Right renal pelvis (tissue), 4 donors: Measurements from ENCODE around the gene RER1. TPM values are rescaled to one million over a fixed set of nuclear protein-coding genes. Genes with fewer than 3 reads are reported as not detected.

ENCODE experiments used
- DNase-seq, 4 donors: peaks; one replicate each; pipeline ENCODE4 v3.0.0-alpha.2; 2013; ENCODE audit warnings: low read depth in 4 of 4, low spot score in 3 of 4, missing footprints in 1 of 4
- polyA plus RNA-seq, 4 donors: library from polyadenylated mRNA; unstranded; fragments of 120-200 nt; gene quantifications; one replicate each; pipeline ENCODE4 v1.2.1, GENCODE V29; 2013; ENCODE audit not compliant: insufficient read length in 4 of 4

RER1 gene
- polyA plus RNA-seq, 4 donors, result 122 to 126 (median 125) TPM

- no peak for DNase-seq
These were observed 27.2 kb downstream of the RER1 start for GRCh38 chr1:2418791-2419320.

DNA sequence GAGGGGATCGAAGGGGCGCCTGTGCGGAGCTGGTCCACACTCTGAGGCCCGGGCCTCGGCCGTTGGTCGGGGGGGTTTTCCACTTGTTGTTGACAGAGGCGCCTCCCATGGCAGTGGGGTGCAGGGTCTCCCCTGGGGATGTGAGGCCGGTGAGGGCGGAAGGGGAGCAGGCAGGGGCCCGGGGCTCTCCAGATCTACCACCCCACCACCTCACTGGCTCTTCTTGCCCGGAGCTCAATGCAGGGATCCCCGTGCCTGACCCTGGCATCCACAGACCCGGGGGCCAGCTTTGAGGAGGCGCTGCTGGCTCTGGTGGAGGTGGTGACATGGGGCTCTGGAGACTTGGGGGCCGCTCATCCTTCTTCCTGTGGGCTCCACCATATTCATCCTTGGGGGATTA is 27.8 kb downstream of the RER1 start:
- no peak for DNase-seq

GRCh38 chr1:2422523-2422922 is 30.9 kb downstream of the RER1 start:
- no peak for DNase-seq

DNA sequence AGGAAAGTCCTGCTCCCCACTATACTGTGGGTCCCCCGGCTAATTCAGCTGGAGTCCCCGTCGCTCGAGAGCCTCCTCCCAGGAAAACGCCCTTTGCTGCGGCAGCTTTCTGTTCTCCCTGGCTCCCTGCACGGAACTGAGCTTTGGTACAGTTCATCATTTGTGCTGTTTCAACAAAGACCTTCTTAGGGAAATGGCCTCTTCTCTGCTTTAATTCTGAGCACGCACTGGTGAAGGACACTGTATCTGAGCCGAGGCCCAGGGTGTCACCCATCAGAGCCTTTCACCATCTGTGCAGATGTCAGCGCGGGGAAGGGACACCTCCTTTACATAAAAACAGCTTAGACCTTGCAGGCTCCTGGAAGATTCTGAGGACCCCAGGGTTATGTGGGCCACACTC is 34.3 kb downstream of the RER1 start:
- DNase-seq, result no peak

DNA sequence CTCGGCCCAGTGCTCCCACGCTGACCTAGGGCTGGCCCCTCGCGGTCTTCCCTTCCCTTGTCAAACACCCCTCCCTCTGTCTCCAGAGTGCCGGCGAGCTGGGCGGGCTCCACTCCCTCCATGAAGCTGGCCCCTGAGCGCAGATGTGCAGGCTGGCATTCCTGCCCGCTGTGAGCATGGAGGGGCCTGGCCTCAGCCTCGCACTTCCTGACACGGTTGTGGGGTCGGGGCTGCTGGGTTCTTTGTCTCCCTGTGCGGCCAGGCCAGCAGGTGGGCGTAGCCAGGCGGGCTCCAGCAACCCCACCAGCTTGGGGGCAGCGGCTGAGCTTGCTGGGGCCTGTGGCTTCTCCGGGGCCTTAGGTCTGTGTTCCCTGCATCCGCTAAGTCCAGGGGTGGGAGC is 34.9 kb downstream of the RER1 start:
- DNase-seq, result no peak

DNA sequence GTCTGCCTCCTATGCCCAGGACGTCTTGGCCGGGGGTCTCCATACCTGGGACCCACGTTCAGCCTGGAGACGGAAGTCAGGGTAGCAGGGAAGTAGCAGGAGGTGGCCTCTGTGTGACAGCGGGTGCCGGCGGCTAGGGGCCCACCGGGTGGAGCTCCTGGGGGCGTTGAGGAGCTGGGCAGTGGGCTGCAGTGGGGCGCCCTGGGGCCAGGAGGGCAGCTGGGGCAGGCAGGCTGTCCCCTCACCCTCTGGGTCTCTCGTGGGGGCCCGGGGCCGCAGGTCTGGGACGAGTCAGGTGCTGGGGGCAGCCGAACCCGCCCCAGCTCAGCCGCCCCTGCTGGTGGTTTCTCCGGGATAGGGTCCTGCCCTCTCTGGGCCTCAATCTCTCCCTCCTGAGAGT is 35.4 kb downstream of the RER1 start:
- DNase-seq, result no peak

- no peak for DNase-seq
These were observed 36.3 kb downstream of the RER1 start for GRCh38 chr1:2427976-2428375.

- no peak for DNase-seq
These were observed 36.8 kb downstream of the RER1 start for GRCh38 chr1:2428490-2428889.

GRCh38 chr1:2429780-2430591 is 38.3 kb downstream of the RER1 start:
- DNase-seq, result no peak

- no peak for DNase-seq
These were observed 38.9 kb downstream of the RER1 start for GRCh38 chr1:2430592-2430973.

GRCh38 chr1:2431103-2431502 is 39.5 kb downstream of the RER1 start:
- no peak for DNase-seq

DNA sequence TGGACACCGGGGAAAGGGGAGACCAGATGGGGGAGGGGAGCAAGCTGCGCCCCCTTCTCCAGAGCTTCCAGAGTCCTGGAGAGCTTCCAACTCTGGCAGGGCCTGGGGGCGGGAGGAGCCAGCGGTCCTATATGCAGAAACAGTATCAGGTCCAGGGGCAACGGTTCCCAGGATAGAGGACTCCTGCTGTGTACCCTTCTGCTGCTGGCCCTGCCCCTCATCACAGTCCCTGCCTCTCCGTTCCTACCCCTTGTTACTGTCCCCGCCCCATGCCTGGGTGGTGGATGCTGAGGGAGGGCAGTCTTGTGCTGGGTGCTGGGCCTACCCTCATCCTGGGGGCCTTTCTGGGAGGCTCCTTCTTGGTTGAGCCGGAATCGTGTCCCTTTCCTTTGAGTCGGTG is 39.9 kb downstream of the RER1 start:
- DNase-seq, result no peak

GRCh38 chr1:2432441-2432844 is 40.8 kb downstream of the RER1 start:
- no peak for DNase-seq

- DNase-seq, result no peak
These were observed 41.6 kb downstream of the RER1 start for GRCh38 chr1:2433196-2433595.

DNA sequence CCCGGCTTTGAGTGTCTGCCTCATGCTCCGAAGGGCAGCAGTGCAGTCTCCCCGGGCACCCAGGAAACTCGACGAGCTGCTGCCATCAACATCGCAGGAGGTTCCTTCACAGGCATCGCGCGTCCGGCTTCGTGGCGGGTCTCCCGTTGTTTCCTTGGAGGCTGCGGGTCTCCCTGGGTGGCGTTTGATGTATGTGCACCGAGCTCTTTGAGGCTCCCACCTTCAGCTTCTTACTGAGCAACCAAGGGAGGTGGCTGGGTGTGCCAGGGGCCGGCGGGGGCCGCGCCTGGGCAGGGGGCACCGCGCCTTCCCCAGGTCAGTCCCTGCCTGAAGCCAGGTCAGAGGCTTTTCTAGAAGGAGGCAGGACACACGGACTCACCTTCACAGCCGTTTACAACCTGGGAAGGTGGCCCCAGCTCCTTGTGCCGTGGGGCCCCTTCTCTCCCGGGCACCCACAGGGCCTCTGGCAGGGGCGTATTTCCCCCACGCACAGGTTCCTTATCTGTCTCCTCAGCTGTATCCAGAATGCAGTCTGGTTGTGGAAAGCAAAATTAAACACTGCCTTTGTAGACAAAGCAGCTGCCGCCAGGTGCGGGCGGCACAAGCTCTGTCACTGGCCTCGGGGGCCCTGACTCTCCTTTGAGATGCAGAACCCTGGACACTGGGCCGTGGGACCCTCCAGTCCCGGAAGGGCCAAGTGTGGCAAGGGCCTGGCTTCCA is 42.5 kb downstream of the RER1 start:
- no peak for DNase-seq

DNA sequence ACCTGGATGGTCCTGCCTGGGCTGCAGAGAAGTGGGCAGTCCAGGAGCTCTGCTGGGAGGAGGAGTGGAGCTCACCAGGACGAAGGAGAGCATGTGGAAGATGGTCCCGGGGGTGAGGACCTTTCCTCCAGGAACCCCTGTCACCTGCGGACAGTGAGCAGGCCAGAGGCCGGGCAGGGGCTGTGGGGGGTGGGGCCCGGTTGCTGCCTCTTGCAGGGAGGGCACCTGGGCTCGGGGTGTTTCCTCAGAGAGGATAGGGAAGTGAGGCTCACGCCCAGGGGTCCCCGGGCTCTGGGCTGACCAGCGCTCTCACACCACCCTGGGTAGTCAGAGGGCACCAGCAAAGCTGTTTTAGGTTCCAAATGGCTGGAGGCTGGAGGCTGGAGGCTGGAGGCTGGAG is 43.5 kb downstream of the RER1 start:
- no peak for DNase-seq

GRCh38 chr1:2435746-2436355 is 44.2 kb downstream of the RER1 start:
- no peak for DNase-seq

DNA sequence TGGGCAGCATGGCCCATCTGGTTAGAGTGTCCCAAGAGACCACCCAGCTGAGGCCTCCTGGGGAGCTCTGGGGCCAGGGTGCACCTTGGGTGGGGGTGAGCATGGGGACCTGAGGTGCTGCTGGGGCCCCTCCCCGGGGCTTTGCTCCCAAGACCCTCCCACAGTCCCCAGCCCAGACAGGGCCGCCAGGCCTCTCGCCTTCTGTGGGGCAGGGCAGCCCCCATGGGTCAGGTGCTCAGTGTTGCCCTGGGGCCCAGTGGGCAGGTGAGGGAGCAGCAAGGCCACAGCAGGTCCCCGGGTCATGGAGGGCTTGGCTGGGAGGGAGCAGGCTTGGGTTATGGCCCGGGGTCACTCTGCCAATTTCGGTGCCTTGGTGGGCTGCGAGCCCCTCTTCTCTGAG is 45.2 kb downstream of the RER1 start:
- DNase-seq, result no peak

GRCh38 chr1:2437617-2438016 is 46.0 kb downstream of the RER1 start:
- DNase-seq, result no peak

DNA sequence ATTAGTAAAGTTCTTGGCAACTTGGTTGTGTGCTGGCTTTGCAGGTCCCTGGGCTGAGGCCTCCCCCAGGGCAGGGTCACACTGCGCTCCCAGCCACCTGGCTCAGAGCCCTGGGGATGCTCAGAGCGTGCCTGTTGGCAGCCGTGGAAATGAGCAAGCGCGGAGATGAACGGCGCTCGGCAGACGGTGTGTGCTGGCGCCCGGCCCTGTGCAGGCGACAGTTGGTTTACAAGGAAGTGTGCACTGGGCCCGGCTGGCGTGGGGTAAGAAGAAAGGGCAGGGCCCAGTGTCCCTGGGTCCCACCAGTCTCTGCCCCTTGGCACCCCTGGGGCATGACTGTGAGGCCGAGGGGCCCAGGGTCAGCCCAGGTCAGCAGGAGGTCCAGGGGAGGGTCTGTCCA is 46.4 kb downstream of the RER1 start:
- DNase-seq, result no peak

DNA sequence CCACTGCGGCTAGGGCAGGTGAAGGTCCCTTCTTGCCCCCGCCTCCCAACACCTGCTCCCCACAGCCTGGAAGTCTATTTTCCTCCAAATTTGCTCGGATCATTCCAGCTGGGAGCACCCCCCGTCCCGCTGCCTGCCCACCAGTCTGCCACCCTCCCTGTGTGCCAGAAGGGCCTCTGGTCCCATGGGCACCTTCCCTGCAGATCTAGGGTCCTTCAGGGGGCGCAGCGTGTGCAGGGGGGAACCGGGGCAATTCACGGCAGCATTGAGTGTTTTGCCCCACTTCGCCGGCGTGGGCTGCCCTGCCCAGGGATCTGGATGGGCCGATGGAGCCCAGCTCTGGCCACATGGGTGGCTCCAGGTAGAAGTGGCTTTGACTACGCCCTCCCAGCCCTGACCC is 47.0 kb downstream of the RER1 start:
- DNase-seq, result no peak

GRCh38 chr1:2439369-2439768 is 47.7 kb downstream of the RER1 start:
- no peak for DNase-seq
